A673 (cell line): ENCODE results near the gene MTHFD1L. TPM values are rescaled to one million over a fixed set of nuclear protein-coding genes. Genes with fewer than 3 reads are reported as not detected.

Experiments
- BruUV-seq: library from RNA; stranded (reverse); fragments of 400-500 nt; replicated peaks from 2 replicates; lab custom pipeline; 2021; lab: Mats Ljungman, UMichigan
- CTCF ChIA-PET: fragments of 300-600 bp; sonication (Branson Sonifier 250); formaldehyde crosslinking; loops from one replicate; lab custom pipeline; 2022; ENCODE audit warnings: antibody characterized with exemption; lab: Charles Lee
- POLR2A ChIA-PET: fragments of 300-600 bp; sonication (Branson Sonifier 250); formaldehyde crosslinking; loops from one replicate; lab custom pipeline; 2022; ENCODE audit warnings: antibody characterized with exemption; ENCODE audit not compliant: low non-redundant PET; lab: Charles Lee
- DNase-seq: peaks from one replicate; pipeline ENCODE4 v3.0.0-alpha.2; 2015; ENCODE audit warnings: low spot score
- H3K27ac ChIP-seq: fragments of 200-600 bp; sonication (generic); 2 replicates; pipeline ENCODE4 v1.5.1; 2016; ENCODE audit warnings: mixed run types, low read depth, mild to moderate bottlenecking, mixed read lengths, antibody characterized with exemption, low read length; ENCODE audit not compliant: poor library complexity, severe bottlenecking
- H3K27me3 ChIP-seq: fragments of 200-600 bp; sonication (generic); replicated peaks from 2 replicates; pipeline ENCODE4 v1.6.1; 2017; ENCODE audit warnings: mixed run types, low read depth, mild to moderate bottlenecking, mixed read lengths, antibody characterized with exemption, low read length; ENCODE audit not compliant: insufficient read depth, poor library complexity
- H3K36me3 ChIP-seq: fragments of 200-600 bp; sonication (generic); 2 replicates; pipeline ENCODE4 v1.6.1; 2016; ENCODE audit warnings: mixed run types, mild to moderate bottlenecking, mixed read lengths, antibody characterized with exemption, low read length; ENCODE audit not compliant: insufficient read depth, poor library complexity, severe bottlenecking
- H3K4me1 ChIP-seq: fragments of 200-600 bp; sonication (generic); 2 replicates; pipeline ENCODE4 v1.6.1; 2017; ENCODE audit warnings: mixed run types, mild to moderate bottlenecking, mixed read lengths, antibody characterized with exemption, low read length; ENCODE audit not compliant: insufficient read depth, poor library complexity, severe bottlenecking
- H3K4me3 ChIP-seq: fragments of 200-600 bp; sonication (generic); 2 replicates; pipeline ENCODE4 v1.5.1; 2016; ENCODE audit warnings: low read depth, mixed run types, mild to moderate bottlenecking, mixed read lengths, low read length; ENCODE audit not compliant: poor library complexity, severe bottlenecking
- H3K9me3 ChIP-seq: fragments of 200-600 bp; sonication (generic); 2 replicates; pipeline ENCODE4 v1.6.1; 2016; ENCODE audit warnings: mixed run types, low read depth, mild to moderate bottlenecking, mixed read lengths, antibody characterized with exemption, low read length; ENCODE audit not compliant: poor library complexity, severe bottlenecking
- EZH2 ChIP-seq: fragments of 200-600 bp; sonication (generic); IDR thresholded peaks from 2 replicates; pipeline ENCODE4 v1.6.1; 2017; ENCODE audit warnings: borderline replicate concordance, low read depth, mild to moderate bottlenecking, mixed read lengths, antibody characterized with exemption, low read length; ENCODE audit not compliant: poor library complexity, severe bottlenecking
- intact Hi-C: fragments of 100-400 bp; cut with micrococcal nuclease; formaldehyde crosslinking; loops from one replicate; pipeline ENCODE4 v1.10.0; 2022; ENCODE audit not compliant: unreplicated experiment
- total RNA-seq: library from RNA; stranded (reverse); gene quantifications from 2 replicates; pipeline ENCODE4 v1.2.3, GENCODE V29; 2021
- TF ChIP-seq, protein P1 (sequence below): fragments of 300-800, 200-600 bp; sonication (generic); conservative IDR thresholded peaks from 2 replicates; pipeline ENCODE4 v1.5.1; 2017; ENCODE audit warnings: low read depth, mild to moderate bottlenecking, antibody characterized with exemption, low read length, moderate library complexity, mixed read lengths

Gene MTHFD1L
- total RNA-seq, 1 experiment from 2014 or later, result 78.7 TPM

DNA sequence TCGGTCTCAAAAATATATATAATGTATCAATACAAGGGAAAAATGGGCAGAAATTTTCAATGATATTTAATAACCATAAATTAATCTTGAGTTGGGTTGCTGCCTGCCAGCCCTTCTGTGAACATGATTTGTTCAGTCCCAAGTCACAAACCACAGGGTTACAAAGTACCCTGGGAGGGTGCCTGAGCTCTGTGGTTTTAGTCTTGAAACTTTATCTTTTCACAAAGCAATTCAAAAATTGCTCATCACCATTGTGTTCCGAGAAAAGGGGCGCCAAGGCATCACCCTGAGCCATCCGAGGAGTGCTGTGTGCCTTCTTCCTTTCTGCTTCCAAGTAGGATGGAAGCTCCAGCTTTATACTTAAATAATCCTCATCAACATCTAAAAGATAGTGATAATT lies 232.7 kb downstream of the MTHFD1L start:
- ChIA-PET POLR2A (no interaction called here), CTCF (no interaction called here)
- no peak overlapping the region for H3K4me3 ChIP-seq
- peaks cover 12% of the 10 kb centered on the region for H3K36me3 ChIP-seq
- intact Hi-C loops, result no loop called here
- no peak for DNase-seq
- no peaks in the 10 kb centered on the region for H3K27me3 ChIP-seq
- H3K27ac ChIP-seq, result no peak overlapping the region
- H3K4me1 ChIP-seq, result no peaks in the 10 kb centered on the region
- no peak for TF ChIP-seq EZH2
- TF ChIP-seq, protein P1, sequence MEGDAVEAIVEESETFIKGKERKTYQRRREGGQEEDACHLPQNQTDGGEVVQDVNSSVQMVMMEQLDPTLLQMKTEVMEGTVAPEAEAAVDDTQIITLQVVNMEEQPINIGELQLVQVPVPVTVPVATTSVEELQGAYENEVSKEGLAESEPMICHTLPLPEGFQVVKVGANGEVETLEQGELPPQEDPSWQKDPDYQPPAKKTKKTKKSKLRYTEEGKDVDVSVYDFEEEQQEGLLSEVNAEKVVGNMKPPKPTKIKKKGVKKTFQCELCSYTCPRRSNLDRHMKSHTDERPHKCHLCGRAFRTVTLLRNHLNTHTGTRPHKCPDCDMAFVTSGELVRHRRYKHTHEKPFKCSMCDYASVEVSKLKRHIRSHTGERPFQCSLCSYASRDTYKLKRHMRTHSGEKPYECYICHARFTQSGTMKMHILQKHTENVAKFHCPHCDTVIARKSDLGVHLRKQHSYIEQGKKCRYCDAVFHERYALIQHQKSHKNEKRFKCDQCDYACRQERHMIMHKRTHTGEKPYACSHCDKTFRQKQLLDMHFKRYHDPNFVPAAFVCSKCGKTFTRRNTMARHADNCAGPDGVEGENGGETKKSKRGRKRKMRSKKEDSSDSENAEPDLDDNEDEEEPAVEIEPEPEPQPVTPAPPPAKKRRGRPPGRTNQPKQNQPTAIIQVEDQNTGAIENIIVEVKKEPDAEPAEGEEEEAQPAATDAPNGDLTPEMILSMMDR, result no peak
- no TSS peak for BruUV-seq
- no peaks in the 10 kb centered on the region for H3K9me3 ChIP-seq

DNA sequence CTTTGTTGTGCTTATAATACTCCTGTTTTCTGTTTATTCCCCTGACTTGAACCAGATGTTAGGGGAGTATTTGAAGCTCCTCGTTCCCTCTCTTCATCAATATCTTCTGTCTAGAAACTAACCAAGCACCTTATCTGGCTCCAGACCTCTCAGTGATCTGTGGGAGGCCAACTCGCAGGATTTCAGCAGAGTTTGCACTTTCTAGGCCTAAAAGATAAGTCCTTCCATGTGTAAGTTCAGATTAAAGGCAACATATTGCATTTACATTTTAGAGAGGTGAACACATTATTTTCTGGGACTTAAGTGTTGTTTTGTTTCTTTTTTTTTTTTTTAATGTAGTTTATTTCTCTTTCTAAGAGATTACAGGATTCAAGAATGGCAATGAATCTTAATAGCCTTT lies 234.8 kb downstream of the MTHFD1L start:
- intact Hi-C loops, result no loop called here
- Histone ChIP-seq H3K4me1 (no peaks in the 10 kb centered on the region), H3K27ac (no peak overlapping the region), H3K9me3 (no peaks in the 10 kb centered on the region), H3K36me3 (peaks cover 7% of the 10 kb centered on the region), H3K4me3 (no peak overlapping the region), H3K27me3 (no peaks in the 10 kb centered on the region)
- no peak for TF ChIP-seq EZH2
- TF ChIP-seq, protein P1, result no peak
- BruUV-seq, result no TSS peak
- POLR2A ChIA-PET, result no interaction called here
- no peak for DNase-seq
- CTCF ChIA-PET, result no interaction called here

- POLR2A ChIA-PET, result no interaction called here
- CTCF ChIA-PET, result no interaction called here
- intact Hi-C loops, result no loop called here
These were observed 235.8 kb downstream of the MTHFD1L start for GRCh38 chr6:151101161-151101815.

More at GRCh38 chr6:151101161-151101815, 235.8 kb downstream of the MTHFD1L start:
- no peak for TF ChIP-seq EZH2
- TF ChIP-seq, protein P1, result no peak
- no peaks in the 10 kb centered on the region for H3K9me3 ChIP-seq
- no peaks in the 10 kb centered on the region for H3K4me1 ChIP-seq
- no TSS peak for BruUV-seq
- no peak for DNase-seq
- H3K36me3 ChIP-seq, result peaks cover 7% of the 10 kb centered on the region
- no peak overlapping the region for H3K4me3 ChIP-seq
- no peak overlapping the region for H3K27ac ChIP-seq
- H3K27me3 ChIP-seq, result no peaks in the 10 kb centered on the region
